Right lung (tissue), 10 donors: ENCODE data around the gene NPIPA2. TPM values are rescaled to one million over a fixed set of nuclear protein-coding genes. Genes with fewer than 3 reads are reported as not detected.
"Not testable (repeated sequence)": the region's sequence is repeated elsewhere in the genome, so short reads cannot be mapped to it uniquely, and the experiment has no call there.

Experiments
- DNase-seq, 2 donors: peaks; one replicate each; pipeline ENCODE4 v3.0.0-alpha.2; 2013
- long read RNA-seq, 8 donors: transcript quantifications; one replicate each; lab custom pipeline, GENCODE V29; 2026
- polyA plus RNA-seq, 5 donors: library from polyadenylated mRNA; unstranded; fragments of 120-200 nt; gene quantifications; one replicate each; pipeline versions ENCODE4 v1.2.1 to v1.2.3, GENCODE V29; 2013; ENCODE audit warnings: inconsistent platforms in 1 of 5, low replicate concordance in 1 of 5; ENCODE audit not compliant: insufficient read length in 5 of 5, insufficient read depth in 1 of 5

The NPIPA2 gene
- 1 to 10 TPM in 2 of 5 donors, not detected in 3; 4.4 to 7.8 TPM for polyA plus RNA-seq
- long read RNA-seq, donor 1, result 0 reads
- long read RNA-seq, donor 2, result 0 reads
- long read RNA-seq, donor 3, result 0 reads
- long read RNA-seq, donor 4, result 0 reads
- long read RNA-seq, donor 5, result 0 reads
- long read RNA-seq, donor 6, result 0 reads
- long read RNA-seq, donor 7, result 0 reads
- long read RNA-seq, donor 8, result 0 reads

GRCh38 chr16:14742273-14743128, at the start of gene NPIPA2:
Gene NPIPA2 (plus strand): TSS chr16:14742533. CDS start chr16:14748066, 5,533 bp downstream.
- DNase-seq, result not testable (repeated sequence)

DNA sequence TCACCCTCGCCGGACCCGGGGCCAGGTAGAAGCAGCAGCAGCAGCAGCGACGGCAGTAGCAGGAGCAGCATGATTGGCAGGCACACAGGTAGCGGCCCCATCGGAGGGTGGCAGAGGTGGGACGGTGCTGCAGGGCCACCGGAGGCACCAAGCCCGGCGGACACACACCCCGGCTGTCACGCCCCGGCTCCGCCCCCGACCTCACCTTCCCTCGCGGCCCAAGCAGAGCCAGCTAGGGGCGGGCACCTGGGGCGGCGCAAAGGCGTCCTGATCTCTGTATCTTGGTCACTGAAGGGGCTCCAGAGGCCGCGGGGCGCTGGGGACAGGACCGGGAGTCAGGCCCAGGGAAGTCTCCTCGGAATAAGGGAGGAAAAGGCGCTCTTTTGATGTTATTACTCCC, 48.2 kb upstream of the NPIPA2 start, which contains the start of gene PLA2G10:
Gene PLA2G10 (minus strand): TSS at position 180 of the 400 bp plus-strand sequence. CDS start 79 bp downstream, at position 101.
- not testable (repeated sequence) for DNase-seq

DNA sequence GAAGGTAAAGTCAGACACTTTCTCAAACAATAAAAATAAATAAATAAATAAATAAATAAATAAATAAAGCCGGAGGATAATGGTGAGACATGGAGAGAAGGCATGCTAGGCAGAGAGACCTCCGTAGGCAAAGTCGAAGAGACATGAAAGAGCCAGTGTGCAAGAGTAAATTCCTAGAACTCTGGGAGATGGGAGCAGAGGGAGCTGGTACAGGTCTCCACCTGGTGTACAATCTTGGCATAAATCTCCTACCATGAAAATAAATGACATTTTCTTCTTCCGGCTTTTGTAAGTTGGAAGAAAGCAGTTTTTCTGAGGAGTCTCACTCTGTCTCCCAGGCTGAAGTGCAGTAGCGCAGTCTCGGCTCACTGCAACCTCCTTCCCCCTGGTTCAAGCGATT, 40.5 kb upstream of the NPIPA2 start:
- not testable (repeated sequence) for DNase-seq

GRCh38 chr16:14702672-14703071, 39.7 kb upstream of the NPIPA2 start:
- DNase-seq, result not testable (repeated sequence)

- DNase-seq, result not testable (repeated sequence)
Observed at GRCh38 chr16:14703156-14704011, 38.9 kb upstream of the NPIPA2 start, which contains the start of gene NPIPA3. Gene NPIPA3 (plus strand): TSS chr16:14703411. CDS start chr16:14708944, 5,533 bp downstream.

DNA sequence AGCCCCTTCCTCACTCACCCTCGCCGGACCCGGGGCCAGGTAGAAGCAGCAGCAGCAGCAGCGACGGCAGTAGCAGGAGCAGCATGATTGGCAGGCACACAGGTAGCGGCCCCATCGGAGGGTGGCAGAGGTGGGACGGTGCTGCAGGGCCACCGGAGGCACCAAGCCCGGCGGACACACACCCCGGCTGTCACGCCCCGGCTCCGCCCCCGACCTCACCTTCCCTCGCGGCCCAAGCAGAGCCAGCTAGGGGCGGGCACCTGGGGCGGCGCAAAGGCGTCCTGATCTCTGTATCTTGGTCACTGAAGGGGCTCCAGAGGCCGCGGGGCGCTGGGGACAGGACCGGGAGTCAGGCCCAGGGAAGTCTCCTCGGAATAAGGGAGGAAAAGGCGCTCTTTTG, 9.1 kb upstream of the NPIPA2 start:
- DNase-seq, result not testable (repeated sequence)

DNA sequence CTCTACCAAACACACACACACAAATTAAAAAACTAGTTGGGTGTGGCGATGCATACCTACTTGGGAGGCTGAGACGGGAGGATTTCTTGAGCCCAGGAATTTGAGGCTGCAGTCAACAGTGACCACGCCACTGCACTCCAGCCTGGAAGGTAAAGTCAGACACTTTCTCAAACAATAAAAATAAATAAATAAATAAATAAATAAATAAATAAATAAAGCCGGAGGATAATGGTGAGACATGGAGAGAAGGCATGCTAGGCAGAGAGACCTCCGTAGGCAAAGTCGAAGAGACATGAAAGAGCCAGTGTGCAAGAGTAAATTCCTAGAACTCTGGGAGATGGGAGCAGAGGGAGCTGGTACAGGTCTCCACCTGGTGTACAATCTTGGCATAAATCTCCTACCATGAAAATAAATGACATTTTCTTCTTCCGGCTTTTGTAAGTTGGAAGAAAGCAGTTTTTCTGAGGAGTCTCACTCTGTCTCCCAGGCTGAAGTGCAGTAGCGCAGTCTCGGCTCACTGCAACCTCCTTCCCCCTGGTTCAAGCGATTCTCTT, 1.4 kb upstream of the NPIPA2 start:
- DNase-seq, result not testable (repeated sequence)

GRCh38 chr16:14741794-14742193, 539 bp upstream of the NPIPA2 start:
- not testable (repeated sequence) for DNase-seq

- DNase-seq, result not testable (repeated sequence)
Observed at GRCh38 chr16:14773654-14774053, 31.3 kb downstream of the NPIPA2 start.

GRCh38 chr16:14775624-14776023, 33.3 kb downstream of the NPIPA2 start:
- DNase-seq, result not testable (repeated sequence)

DNA sequence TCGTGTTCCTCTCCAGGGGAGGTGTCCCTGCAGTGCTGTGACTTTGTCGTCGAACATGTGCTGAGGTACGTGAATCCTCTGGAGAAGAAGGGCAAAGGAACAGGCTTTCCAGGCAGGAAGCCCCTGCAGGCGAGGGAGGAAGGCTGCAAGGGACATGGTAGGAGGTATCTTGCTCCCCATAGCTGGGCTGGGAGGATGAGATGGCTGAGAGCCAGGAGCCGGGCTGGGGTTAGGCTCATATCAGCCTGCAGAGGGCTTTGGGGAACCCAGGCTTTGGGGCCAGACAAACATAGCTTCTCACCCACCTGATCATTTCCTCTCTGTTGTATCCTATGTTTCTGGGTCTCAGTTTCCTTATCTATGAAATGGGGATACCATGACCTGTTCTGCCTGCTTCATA, 34.4 kb downstream of the NPIPA2 start:
- DNase-seq, result not testable (repeated sequence)

GRCh38 chr16:14779368-14779877, 37.1 kb downstream of the NPIPA2 start:
- not testable (repeated sequence) for DNase-seq

- DNase-seq, result not testable (repeated sequence)
Observed at GRCh38 chr16:14786180-14786579, 43.8 kb downstream of the NPIPA2 start.

DNA sequence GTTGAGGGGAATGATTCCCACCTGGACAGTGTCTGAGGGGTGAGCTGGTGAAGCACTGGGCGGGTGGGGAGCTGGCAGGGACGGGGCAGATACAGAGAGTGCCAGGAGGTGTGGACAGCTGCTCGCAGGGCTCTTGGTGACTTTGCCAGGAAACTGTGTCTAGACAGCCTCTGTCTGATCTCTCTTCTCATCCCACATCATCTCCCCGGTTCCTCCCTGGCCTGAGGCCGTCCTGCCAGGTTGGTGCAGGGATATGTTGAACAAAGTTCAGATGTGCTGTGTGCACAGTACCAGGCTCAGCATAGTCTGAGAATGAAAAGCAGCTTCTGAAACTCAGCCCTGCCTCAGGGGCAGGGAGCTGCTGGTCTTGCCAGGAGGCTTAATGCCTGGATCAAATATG, 47.2 kb downstream of the NPIPA2 start:
- not testable (repeated sequence) for DNase-seq

DNA sequence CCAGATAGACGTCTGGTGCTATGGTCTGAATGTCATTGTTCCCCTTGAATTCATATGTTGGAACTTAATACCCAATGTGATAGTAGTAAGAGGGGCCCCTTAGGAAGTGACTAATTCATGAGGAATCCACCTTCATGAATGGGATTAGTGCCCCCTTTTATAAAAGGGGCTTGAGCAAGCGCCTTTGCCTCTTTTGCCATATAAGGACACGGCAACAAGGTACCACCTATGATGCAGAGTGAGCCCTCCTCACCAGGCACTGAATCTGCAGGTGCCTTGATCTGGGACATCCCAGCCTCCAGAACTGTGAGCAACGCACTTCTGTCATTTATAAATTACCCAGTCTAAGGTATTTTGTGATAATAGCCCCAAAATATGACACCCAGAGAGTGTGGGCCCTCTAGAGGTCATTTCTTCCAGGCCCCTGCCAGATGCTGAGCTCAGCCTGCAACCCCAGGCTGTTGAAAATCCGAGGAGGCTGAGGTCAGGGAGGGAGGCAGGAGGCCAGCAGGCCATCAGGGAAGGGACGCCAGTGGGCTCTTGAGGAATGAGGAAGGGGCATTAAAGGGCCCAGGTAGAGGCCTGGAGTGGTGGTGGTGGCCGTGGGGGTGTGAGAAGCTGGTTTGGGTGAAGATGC, 48.1 kb downstream of the NPIPA2 start:
- not testable (repeated sequence) for DNase-seq

DNA sequence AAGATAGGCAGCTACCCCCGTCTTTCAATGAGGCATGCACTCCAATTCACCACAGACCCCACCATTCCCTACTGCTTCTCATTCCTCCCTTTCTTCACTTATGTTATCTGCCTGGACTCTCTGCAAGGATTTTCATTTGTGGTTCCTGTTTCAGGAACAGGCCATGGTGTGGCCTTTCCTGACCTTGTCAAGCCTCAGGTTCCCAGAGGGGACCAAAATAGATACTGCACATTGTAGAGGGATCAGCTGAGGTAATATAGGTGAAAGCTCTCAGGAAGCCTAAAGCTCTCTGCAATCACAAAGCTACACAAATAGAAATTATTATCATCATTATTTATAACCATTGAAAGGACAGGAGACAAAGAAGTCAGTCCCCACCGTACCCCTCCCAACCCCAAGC, 50.6 kb downstream of the NPIPA2 start:
- DNase-seq, result not testable (repeated sequence)

DNA sequence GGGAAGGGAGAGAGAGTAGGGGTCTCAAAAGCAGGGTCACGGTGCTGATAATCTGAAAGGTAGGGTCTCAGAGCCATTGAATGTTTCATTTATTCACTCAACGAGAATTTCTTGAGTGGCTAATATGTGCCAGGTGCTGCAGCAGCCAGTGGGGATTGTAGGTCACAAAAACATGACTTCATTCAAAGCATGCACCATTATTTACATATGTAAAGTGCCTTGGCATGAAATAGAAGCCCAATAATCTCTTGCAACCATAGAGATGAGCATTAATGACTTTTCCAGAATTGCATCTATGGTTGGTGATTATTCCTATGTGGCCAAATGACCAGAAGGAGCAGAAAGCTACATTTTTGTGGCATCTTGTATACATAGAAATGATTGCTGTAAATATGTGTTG, 55.2 kb downstream of the NPIPA2 start:
- not testable (repeated sequence) for DNase-seq

- DNase-seq, result not testable (repeated sequence)
Observed at GRCh38 chr16:14803577-14803976, 61.2 kb downstream of the NPIPA2 start.

- not testable (repeated sequence) for DNase-seq
Observed at GRCh38 chr16:14807184-14807678, 64.9 kb downstream of the NPIPA2 start.

DNA sequence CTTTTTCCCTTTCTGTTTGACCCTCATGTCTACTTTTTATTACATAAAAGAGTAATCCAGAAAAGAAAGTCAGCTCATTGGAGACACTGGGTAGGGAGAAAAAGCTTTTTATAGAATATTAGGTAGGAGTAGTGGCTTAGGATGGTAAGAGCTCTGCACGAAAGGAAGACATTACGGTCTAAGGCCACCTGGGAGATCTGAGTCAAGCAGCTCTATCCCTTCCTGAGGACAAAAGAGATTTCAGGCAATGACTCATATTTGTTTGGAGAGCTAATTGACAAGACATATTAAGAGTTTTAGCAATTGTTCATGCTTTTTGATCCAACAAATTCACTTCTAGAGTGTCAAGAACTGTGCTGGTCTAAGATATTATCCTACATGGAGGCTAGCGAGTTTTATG, 71.6 kb downstream of the NPIPA2 start:
- DNase-seq, result not testable (repeated sequence)
